Panc1 (cell line): Measurements from ENCODE around the gene FAM117A. TPM values are rescaled to one million over a fixed set of nuclear protein-coding genes. Genes with fewer than 3 reads are reported as not detected.

Experiments used
- ATAC-seq: fragments of 200-7000 bp; cut with Tn5 transposase; 2 replicates; pipeline ENCODE4 v1.9.1; 2020; ENCODE audit warnings: mild to moderate bottlenecking, moderate library complexity
- BruUV-seq: library from RNA; stranded (reverse); fragments of 400-500 nt; replicated peaks from 2 replicates; lab custom pipeline; 2021; lab: Mats Ljungman, UMichigan
- CTCF ChIA-PET: fragments of 300-600 bp; sonication (Branson Sonifier 250); formaldehyde crosslinking; loops from one replicate; lab custom pipeline; 2022; ENCODE audit warnings: antibody characterized with exemption; lab: Charles Lee
- POLR2A ChIA-PET: fragments of 300-600 bp; sonication (Branson Sonifier 250); formaldehyde crosslinking; loops from one replicate; lab custom pipeline; 2022; ENCODE audit warnings: antibody characterized with exemption; lab: Charles Lee
- DNase-seq: peaks from one replicate; pipeline ENCODE4 v3.0.0-alpha.2; 2010; ENCODE audit warnings: low read depth, low spot score
- H3K27ac ChIP-seq: 2 replicates; pipeline ENCODE4 v1.5.1; 2011; ENCODE audit warnings: mild to moderate bottlenecking, low read length, inconsistent platforms
- H3K27me3 ChIP-seq: fragments of 200-500 bp; sonication (Bioruptor generic); 2 replicates; pipeline ENCODE4 v1.6.0; 2014; ENCODE audit warnings: low read length, inconsistent platforms; ENCODE audit not compliant: control insufficient read depth, insufficient read depth
- H3K36me3 ChIP-seq: fragments of 200-500 bp; sonication (Bioruptor generic); 2 replicates; pipeline ENCODE4 v1.5.1; 2014; ENCODE audit warnings: inconsistent platforms, mild to moderate bottlenecking, low read length, moderate library complexity; ENCODE audit not compliant: control insufficient read depth, insufficient read depth
- H3K4me1 ChIP-seq: 2 replicates; pipeline ENCODE4 v1.5.1; 2011; ENCODE audit warnings: inconsistent platforms, mild to moderate bottlenecking, low read length, moderate library complexity; ENCODE audit not compliant: control insufficient read depth, insufficient read depth
- H3K4me3 ChIP-seq, 2 experiments: 2 replicates each; pipeline ENCODE4 v1.5.1; 2011 to 2012; ENCODE audit warnings: low read depth in 2 of 2, low read length in 2 of 2, mild to moderate bottlenecking in 2 of 2, inconsistent platforms in 1 of 2, moderate library complexity in 1 of 2
- H3K9me3 ChIP-seq: fragments of 200-500 bp; sonication (Bioruptor generic); 2 replicates; pipeline ENCODE4 v1.5.1; 2014; ENCODE audit warnings: low read depth, mild to moderate bottlenecking, inconsistent platforms, low read length, moderate library complexity; ENCODE audit not compliant: control insufficient read depth, insufficient read depth
- CTCF ChIP-seq: fragments of 450-650 bp; IDR thresholded peaks from 2 replicates; pipeline ENCODE4 v1.5.1; 2017; ENCODE audit warnings: mild to moderate bottlenecking
- POLR2AphosphoS5 ChIP-seq: IDR thresholded peaks from 2 replicates; pipeline ENCODE4 v1.6.1; 2012; ENCODE audit warnings: mild to moderate bottlenecking, low read depth, low read length, moderate library complexity
- SIN3A ChIP-seq: IDR thresholded peaks from 2 replicates; pipeline ENCODE4 v1.6.1; 2012; ENCODE audit warnings: low read depth, mild to moderate bottlenecking, low read length, moderate library complexity, borderline replicate concordance; ENCODE audit not compliant: insufficient read depth
- TCF7L2 ChIP-seq: IDR thresholded peaks from 2 replicates; pipeline ENCODE4 v1.6.1; 2011; ENCODE audit warnings: mild to moderate bottlenecking, low read depth, low read length, inconsistent platforms
- in situ Hi-C: cut with HindIII; loops from 2 replicates; pipeline ENCODE4 v1.10.0; 2016; ENCODE audit warnings: low sequenced_read_pairs, low pct_unique_long_range_greater_than_20kb
- intact Hi-C: fragments of 100-400 bp; cut with micrococcal nuclease; formaldehyde crosslinking; loops from one replicate; pipeline ENCODE4 v1.10.0; 2022; ENCODE audit not compliant: unreplicated experiment
- total RNA-seq: library from RNA; stranded (reverse); gene quantifications from one replicate; pipeline ENCODE4 v1.2.1, GENCODE V29; 2021; ENCODE audit not compliant: unreplicated experiment
- TF ChIP-seq, protein P1 (sequence below), 2 experiments: IDR thresholded peaks; 2 replicates each; pipeline ENCODE4 v1.6.1; 2011 to 2012; ENCODE audit warnings: low read depth in 2 of 2, control low read depth in 1 of 2, low read length in 1 of 2, mild to moderate bottlenecking in 1 of 2, moderate library complexity in 1 of 2; ENCODE audit not compliant: insufficient read depth in 1 of 2

FAM117A gene
- total RNA-seq, 1 experiment from 2014 or later, result 8.0 TPM

GRCh38 chr17:49762151-49762941 is 1.6 kb downstream of the FAM117A start:
- POLR2A ChIA-PET, result no interaction called here
- ATAC-seq (no peak), DNase-seq (no peak)
- in situ Hi-C loops, result no loop called here
- no peak overlapping the region for H3K27ac ChIP-seq
- TF ChIP-seq TCF7L2, result no peak
- TF ChIP-seq, protein P1, sequence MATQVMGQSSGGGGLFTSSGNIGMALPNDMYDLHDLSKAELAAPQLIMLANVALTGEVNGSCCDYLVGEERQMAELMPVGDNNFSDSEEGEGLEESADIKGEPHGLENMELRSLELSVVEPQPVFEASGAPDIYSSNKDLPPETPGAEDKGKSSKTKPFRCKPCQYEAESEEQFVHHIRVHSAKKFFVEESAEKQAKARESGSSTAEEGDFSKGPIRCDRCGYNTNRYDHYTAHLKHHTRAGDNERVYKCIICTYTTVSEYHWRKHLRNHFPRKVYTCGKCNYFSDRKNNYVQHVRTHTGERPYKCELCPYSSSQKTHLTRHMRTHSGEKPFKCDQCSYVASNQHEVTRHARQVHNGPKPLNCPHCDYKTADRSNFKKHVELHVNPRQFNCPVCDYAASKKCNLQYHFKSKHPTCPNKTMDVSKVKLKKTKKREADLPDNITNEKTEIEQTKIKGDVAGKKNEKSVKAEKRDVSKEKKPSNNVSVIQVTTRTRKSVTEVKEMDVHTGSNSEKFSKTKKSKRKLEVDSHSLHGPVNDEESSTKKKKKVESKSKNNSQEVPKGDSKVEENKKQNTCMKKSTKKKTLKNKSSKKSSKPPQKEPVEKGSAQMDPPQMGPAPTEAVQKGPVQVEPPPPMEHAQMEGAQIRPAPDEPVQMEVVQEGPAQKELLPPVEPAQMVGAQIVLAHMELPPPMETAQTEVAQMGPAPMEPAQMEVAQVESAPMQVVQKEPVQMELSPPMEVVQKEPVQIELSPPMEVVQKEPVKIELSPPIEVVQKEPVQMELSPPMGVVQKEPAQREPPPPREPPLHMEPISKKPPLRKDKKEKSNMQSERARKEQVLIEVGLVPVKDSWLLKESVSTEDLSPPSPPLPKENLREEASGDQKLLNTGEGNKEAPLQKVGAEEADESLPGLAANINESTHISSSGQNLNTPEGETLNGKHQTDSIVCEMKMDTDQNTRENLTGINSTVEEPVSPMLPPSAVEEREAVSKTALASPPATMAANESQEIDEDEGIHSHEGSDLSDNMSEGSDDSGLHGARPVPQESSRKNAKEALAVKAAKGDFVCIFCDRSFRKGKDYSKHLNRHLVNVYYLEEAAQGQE (IDR thresholded peaks at IDR 0.05; ENCODE audit: insufficient read depth in 1 of 2, low read depth in 2 of 2, low read length in 1 of 2), result no peak
- no peak for TF ChIP-seq POLR2AphosphoS5
- no peak for TF ChIP-seq SIN3A
- no peak for TF ChIP-seq CTCF
- H3K4me3 ChIP-seq, result no peak overlapping the region; a peak in 1 of 4 replicates
- H3K36me3 ChIP-seq, result peaks cover 3% of the 10 kb centered on the region; the same call in 1 of the 2 replicates
- CTCF ChIA-PET, result no interaction called here
- no peaks in the 10 kb centered on the region for H3K9me3 ChIP-seq
- intact Hi-C loops, result no loop called here
- peaks cover 11% of the 10 kb centered on the region for H3K4me1 ChIP-seq
- H3K27me3 ChIP-seq, result peaks cover 21% of the 10 kb centered on the region; the same call in 1 of the 2 replicates
- no TSS peak for BruUV-seq

DNA sequence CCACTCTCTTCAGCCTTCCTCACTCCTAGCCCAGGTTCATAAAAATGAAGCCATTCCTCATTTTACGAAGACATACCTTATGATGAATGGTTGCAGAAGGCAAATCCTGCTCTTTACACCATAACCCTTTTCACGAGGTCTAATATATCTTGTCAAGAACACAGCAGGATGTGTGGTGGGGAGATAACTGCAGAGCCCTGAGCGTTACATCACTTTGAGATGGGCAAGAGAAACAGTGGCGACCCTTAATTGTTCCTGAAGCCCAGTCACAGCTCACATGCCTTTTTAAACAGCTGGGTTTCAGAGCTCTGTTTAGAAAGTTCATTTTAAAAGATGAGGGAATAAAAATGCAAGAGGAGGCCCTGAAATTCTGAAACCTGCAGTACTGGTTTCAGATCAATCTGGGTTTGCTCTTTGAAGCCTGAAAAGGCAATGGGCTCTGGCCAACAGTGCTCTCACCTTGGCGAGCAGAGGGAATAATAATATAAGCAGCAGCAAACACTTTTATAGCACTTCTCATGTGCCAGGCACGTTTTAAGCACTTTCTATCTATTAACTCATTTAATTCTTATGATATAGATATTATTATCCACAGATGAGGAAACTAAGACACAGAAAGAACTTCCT is 2.9 kb downstream of the FAM117A start:
- CTCF ChIA-PET, result no interaction called here

More for the DNA sequence above, 2.9 kb downstream of the FAM117A start:
- no peaks in the 10 kb centered on the region for H3K9me3 ChIP-seq
- in situ Hi-C loops (no loop called here), intact Hi-C loops (no loop called here)
- H3K36me3 ChIP-seq, result peaks cover 3% of the 10 kb centered on the region; the same call in 1 of the 2 replicates
- no peak for ATAC-seq
- H3K27me3 ChIP-seq, result peaks cover 16% of the 10 kb centered on the region; the same call in 1 of the 2 replicates
- H3K27ac ChIP-seq, result no peak overlapping the region
- TF ChIP-seq CTCF (no peak), TCF7L2 (no peak), SIN3A (no peak), POLR2AphosphoS5 (no peak)
- TF ChIP-seq, protein P1 (IDR thresholded peaks at IDR 0.05; ENCODE audit: insufficient read depth in 1 of 2, low read depth in 2 of 2, low read length in 1 of 2), result no peak
- DNase-seq, result no peak
- POLR2A ChIA-PET, result no interaction called here
- peaks cover 11% of the 10 kb centered on the region for H3K4me1 ChIP-seq
- no peak overlapping the region for H3K4me3 ChIP-seq
- no TSS peak for BruUV-seq
